ENCODE data around the gene RSL1D1.
"Not testable (repeated sequence)": the region's sequence is repeated elsewhere in the genome, so short reads cannot be mapped to it uniquely, and the experiment has no call there.

RSL1D1 gene

DNA sequence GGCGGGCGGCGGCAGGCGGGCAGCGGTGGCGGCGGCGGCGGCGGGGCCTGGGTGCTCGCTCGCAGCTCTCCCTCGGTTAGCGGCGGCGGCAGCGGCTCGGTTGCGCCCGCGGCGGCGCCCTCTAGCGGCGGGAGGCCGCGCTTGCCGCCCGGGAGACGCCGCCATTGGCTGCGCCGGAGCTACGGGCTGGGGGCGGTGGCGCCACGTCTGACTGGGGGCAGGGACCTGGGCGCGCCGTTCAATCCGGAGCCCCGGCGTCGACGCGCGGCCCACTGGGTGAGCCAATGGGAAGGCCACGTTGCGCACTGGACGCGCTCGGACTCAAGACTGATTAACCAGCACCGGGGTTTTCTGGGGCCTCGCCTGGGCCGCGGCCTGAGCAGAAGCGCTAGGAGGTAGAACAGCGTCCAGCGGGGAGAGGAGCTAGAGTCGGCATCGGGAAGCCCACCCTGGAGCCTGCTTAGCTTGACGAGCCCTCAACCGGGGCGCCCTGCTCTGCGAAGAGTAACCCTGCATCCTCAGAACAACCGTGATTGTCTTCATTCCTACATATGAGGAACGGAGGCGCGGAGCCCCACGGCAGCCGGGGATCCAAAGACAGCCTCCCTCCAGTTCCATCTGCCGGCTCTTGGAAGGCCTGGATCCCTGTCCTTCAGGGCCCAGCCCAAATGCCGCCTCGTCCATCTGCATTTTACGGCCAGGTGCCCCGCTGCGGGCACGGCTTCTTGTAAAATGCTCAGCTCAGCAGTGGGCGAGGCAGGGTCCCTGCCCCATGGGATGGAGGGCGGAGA is 54.0 kb downstream of the RSL1D1 start, which contains the start of gene ZC3H7A:
Gene ZC3H7A, minus strand, starts transcription at position 93 of the 791 bp plus-strand sequence. CDS start 14,904 bp downstream, outside the sequence.
- peak; percentile 95 for DNase-seq (ENCODE audit: low spot score)

DNA sequence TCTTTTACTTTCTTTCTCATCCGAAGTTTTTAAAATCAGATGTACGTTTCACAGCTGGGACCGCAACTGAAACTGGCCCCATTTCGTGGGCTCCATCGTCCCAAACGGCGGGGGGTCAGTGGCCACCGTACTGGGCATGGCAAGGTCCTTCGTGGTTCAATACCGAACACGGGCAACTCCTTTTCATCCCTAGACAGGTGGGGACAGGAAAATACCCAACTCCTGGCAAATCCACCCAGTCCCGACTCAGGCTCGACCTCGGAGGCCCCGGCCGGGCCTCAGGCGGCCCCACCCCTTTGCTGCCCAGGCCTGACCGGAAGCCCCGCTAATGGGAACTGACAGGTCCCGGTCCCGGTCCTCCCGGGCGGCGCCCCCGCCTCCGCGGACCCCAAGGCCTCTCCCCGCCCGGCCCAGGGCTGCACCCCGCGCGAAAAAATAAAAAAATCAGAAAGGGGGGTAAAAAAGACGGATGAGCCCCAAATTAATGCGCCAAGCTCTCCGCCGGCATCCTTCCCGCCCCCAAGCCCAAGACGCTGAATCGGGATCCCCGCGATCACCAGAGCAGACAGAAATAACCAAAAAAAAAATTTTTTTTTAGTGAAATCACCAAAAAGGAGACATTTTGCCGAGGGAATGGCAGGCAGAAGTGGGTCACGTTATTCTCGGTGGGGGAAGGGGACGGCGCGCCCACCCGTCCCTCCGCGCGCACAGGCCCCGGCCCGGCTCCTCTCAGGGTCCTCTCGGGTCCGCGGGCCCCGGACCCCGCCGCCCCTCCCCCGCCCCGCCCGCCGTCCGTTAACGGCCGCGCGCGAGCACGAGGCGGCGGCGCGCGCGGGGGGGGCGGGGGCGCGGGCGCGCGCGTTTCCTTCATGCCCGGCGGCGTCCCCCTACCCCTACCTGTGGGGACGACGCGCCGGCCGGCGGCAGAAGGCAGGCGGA is 54.8 kb downstream of the RSL1D1 start:
- DNase-seq (ENCODE audit: low spot score): no peak

DNA sequence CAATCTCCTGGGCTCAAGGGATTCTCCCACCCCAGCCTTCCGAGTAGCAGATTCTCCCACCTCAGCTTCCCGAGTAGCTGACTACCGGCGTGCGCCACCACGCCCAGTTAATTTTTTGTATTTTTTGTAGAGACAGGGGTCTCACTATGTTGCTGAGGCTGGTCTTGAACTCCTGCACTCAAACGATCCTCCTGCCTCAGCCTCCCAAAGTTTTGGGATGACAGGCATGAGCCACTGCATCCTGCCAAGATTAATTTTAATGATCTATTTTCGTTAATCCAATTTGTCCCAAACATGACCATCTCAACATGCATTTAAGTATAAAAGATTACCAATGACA is 55.5 kb downstream of the RSL1D1 start:
- no peak for DNase-seq (ENCODE audit: low spot score)

DNA sequence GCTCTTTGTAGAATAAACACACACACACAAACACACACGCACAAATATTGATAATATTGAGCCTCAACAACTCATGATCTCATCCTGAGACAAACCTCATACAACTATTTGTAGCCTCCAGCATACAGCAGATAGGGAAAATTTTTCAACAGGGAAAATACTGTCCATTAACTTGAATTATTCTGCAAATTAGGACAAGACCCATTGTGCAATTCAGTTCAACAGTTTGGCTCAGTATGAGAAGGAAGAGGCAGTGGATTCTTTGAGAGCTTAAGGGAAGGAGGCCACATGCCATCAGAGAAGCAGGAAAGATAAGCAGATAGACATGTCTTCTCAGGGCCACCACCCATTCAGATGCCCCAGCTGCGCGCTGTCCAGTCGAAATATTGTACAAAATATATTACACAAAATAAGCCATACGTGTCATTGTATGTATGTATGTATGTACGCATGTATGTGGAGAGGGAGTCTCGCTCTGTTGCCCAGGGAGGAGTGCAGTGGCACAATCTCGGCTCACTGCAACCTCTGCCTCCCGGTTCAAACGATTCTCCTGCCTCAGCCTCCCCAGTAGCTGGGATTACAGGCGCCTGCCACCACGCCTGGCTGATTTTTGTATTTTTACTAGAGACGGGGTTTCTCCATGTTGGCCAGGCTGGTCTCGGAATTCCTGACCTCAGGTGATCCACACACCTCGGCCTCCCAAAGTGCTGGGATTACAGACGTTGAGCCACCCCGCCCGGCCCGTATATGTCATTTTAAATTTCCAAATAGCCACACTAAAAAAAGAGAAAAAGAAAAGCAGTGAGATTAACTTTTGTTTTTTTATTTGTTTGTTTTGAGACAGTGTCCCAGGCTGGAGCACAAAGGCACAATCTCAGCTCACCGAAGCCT is 56.1 kb downstream of the RSL1D1 start:
- DNase-seq (ENCODE audit: low spot score): no peak

DNA sequence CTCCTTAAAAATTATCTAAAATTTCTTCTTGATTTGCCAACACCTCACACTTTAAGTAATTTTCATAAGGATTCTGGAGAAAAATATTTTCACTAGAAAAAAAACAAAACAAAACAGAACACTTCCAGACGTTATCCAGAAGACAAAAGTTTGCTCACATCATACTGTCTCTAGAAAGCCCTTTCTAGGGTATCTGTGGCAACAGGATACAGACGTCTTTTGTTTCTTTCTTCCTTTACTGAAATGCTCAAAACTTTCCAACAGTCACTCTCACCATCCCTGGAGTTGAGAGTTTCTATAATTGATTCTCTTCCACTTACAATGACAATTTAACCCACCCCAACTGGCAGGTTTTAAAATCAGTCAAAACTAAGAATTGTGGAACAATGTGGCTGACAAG is 56.9 kb downstream of the RSL1D1 start:
- DNase-seq (ENCODE audit: low spot score): no peak

DNA sequence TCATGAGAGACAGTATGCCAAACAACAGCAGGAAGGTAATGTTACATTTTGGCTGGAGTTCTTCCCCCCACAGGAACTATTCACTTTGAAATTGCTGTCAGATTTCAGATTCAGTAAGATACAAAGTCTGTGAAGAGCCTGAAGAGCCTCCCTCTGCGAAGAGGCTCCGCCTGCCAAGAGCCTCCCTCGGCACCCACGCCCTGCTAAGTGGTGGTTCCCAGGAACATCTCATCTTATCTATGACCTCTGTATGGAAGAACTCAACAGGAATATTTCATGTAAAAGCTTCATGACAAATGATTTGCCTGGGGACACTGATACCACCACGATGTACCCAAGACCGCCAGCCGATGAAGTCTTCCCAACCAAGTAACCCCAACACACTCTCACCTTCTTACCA is 57.5 kb downstream of the RSL1D1 start:
- DNase-seq (ENCODE audit: low spot score): no peak

DNA sequence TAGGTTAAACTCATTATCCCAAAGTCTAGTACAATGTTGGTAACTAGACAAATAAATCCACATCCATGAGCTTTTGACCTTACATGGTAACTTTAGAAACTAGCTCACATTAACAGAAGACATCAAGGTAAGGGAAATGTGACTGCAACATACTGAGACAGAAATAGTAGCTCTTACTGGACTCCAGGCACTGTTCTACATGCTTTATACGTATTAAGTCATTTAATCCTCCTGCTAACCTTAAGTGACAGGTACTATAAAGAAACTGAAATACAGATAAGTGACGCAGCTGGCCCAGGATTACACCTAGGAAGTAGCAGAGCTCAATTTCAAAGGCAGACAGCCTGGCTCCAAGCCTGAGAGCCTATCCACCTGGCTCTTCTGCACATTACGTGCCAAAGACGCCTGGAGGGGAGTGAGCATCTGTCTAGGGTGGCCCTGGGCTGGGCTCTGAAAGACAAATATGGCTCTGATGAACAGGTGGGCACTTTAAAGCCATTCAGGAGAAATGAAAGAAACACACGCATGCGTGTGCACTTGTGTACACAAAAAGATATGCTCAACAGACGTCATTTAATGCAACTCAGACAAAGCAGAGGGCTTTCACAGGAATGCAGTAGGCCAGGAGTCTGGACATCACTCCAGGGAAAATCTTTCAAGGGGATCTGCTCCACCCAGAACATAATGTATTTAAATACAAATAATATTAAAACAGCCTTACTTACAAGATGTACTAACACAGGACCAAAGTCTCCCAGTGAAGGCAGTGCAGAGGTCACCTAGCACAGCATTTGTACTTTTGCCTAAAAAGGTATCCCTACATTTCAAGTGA is 58.7 kb downstream of the RSL1D1 start:
- no peak for DNase-seq (ENCODE audit: low spot score)

DNA sequence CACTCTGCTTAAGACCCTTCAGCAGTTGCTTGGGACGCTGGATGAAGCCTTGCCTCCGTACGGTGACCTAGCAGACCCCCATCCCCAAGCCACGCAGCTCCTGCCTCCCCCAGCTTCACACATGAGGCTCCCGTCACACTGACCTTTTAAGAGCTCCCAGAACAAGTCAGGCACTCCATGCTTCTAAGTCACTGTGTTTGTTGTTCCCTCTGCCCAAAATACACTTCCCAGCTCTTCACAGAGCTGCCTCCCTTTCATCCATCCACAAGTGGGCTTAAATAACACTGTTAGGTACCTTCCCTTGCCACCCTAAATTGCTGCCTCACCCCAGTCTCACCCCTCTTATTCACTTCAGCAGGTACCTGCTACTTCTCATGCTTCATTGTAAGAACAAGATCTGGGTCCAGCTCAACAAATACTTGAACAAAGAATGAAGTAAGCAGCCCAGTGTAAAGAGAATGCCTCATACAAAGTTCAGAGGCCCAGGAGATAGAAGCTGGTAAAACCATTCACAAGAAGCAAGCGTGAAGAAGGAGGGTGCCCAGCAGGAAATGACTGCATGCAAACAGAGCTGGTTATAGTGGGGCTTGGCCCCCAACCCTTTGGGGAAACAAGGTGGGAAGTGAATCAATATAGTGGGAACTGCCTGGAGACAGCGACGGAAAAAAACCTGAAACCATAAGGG is 60.1 kb downstream of the RSL1D1 start:
- no peak for DNase-seq (ENCODE audit: low spot score)

DNA sequence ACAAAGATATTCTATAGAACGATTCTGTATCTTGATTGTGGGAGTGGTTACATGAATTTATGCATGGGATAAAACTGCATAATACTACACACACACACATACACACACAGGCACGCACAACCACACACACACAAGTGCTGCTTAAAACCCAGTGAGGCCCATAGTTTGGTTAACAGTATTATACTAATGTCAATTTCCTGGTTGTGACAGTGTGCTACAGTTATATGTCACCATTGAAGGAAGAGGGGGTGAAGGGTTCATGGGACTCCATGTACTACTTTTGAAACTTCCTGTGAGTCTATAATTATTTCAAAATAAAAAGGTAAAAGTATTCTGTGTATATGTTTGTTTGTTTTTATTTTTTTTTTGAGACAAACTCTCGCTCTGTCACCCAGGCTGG is 62.4 kb downstream of the RSL1D1 start:
- DNase-seq (ENCODE audit: low spot score): no peak

DNA sequence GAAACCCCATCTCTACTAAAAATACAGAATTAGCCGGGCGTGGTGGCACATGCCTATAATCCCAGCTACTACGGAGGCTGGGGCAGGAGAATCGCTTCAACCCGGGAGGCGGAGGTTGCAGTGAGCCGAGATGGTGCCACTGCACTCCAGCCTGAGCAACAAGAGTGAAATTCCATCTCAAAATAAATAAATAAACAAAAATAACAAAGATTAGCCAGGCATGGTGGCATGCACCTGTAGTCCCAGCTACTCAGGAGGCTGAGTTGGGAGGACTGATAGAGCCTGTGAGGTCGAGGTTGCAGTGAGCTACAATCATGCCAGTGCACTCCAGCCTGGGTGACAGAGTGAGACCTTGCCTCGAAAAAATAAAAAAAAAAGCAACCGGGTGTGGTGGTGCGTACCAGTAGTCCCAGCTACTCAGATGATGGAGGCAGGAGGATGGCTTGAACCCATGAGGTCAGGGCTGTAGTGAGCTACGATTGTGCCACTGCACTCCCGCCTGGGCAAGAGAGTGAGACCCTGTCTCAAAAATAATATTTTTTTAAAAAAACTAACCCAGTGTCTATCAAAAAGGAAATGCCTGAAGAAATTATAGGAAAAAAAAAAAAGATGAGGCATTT is 66.3 kb downstream of the RSL1D1 start:
- not testable (repeated sequence) for DNase-seq (ENCODE audit: low spot score)

DNA sequence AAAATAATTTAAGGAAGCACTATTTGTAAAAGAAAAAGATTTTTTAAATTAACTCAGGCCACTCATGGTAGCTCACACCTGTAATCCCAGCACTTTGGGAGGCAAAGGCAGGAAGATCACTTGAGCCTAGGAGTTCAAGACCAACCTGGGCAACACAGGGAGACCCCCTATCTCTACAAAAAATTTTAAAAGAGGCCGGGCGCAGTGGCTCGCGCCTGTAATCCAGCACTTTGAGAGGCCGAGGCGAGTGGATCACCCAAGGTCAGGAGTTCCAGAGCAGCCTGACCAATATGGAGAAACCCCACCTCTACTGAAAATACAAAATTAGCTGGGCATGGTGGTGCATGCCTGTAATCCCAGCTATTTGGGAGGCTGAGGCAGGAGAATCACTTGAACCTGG is 67.0 kb downstream of the RSL1D1 start:
- not testable (repeated sequence) for DNase-seq (ENCODE audit: low spot score)

DNA sequence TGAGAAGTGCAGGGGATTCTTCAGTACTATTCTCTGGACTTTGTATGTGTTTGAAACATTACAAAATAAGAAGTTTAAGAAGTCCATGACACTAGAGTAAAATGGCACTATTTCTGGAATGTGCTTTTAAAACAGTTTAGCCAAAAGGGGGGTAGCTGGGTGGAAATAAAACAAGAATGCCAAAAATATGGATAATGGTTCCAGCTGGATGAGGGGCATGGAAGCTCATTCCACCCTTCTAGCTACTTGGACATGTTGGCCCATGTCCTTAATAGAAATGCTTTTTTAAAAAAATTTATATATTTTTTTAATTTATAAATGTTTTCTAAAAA is 67.3 kb downstream of the RSL1D1 start:
- DNase-seq (ENCODE audit: low spot score): no peak
